HCT116 (cell line): ENCODE data around the gene CNFN. TPM values are rescaled to one million over a fixed set of nuclear protein-coding genes. Genes with fewer than 3 reads are reported as not detected.

Experiments used
- ATAC-seq: fragments of 200-7000 bp; cut with Tn5 transposase; 2 replicates; pipeline ENCODE4 v1.9.1; 2020; ENCODE audit warnings: mild to moderate bottlenecking, moderate library complexity
- BruUV-seq: library from RNA; stranded (reverse); fragments of 400-500 nt; replicated peaks from 2 replicates; lab custom pipeline; 2021; lab: Mats Ljungman, UMichigan
- CTCF ChIA-PET: fragments of 300-600 bp; sonication (Branson Sonifier 250); formaldehyde crosslinking; loops from one replicate; lab custom pipeline; 2021; ENCODE audit warnings: antibody characterized with exemption; lab: Charles Lee
- POLR2A ChIA-PET: fragments of 300-600, 350-600 bp; sonication (Branson Sonifier 250); formaldehyde crosslinking; loops from one replicate; lab custom pipeline; 2021; ENCODE audit warnings: antibody characterized with exemption; lab: Charles Lee
- RAD21 ChIA-PET, 2 experiments: fragments of 300-600 bp; sonication (Branson Sonifier 250); formaldehyde crosslinking; loops; one replicate each; lab custom pipeline; 2023; ENCODE audit warnings: low total read pairs in 2 of 2; ENCODE audit not compliant: uncharacterized antibody in 2 of 2, unreplicated experiment in 2 of 2, low non-redundant PET in 1 of 2; lab: Charles Lee
- DNase-seq: peaks from one replicate; pipeline ENCODE4 v3.0.0-alpha.2; 2010; ENCODE audit warnings: low read depth, low spot score
- H2AFZ ChIP-seq: fragments of 200-600 bp; shearing (Covaris generic), sonication (generic); 2 replicates; pipeline ENCODE4 v1.6.1; 2017; ENCODE audit warnings: low read depth, mixed run types, mixed read lengths, antibody characterized with exemption, low read length; ENCODE audit not compliant: poor library complexity, severe bottlenecking
- H3K27ac ChIP-seq: 2 replicates; pipeline ENCODE4 v1.5.1; 2012; ENCODE audit warnings: low read depth, low read length
- H3K27me3 ChIP-seq: fragments of 200-600 bp; sonication (generic); 2 replicates; pipeline ENCODE4 v1.6.1; 2016; ENCODE audit warnings: mixed run types, low read length, mixed read lengths; ENCODE audit not compliant: insufficient read depth
- H3K36me3 ChIP-seq, 2 experiments: fragments of 200-500 bp in 1 of 2; fragments of 200-600 bp in 1 of 2; sonication (Bioruptor generic) in 1 of 2; sonication (generic) in 1 of 2; 2 replicates each; pipeline versions ENCODE4 v1.5.1 to v1.6.1; 2014 to 2016; ENCODE audit warnings: low read length in 2 of 2, inconsistent platforms in 1 of 2, mixed read lengths in 1 of 2, mixed run types in 1 of 2; ENCODE audit not compliant: insufficient read depth in 2 of 2, control insufficient read depth in 1 of 2
- H3K4me1 ChIP-seq, 2 experiments: fragments of 200-600 bp in 1 of 2; sonication (generic) in 1 of 2; 2 replicates each; pipeline versions ENCODE4 v1.5.1 to v1.6.1; 2012 to 2017; ENCODE audit warnings: low read length in 2 of 2, inconsistent platforms in 1 of 2, mild to moderate bottlenecking in 1 of 2, mixed read lengths in 1 of 2, mixed run types in 1 of 2, moderate library complexity in 1 of 2; ENCODE audit not compliant: insufficient read depth in 2 of 2, control insufficient read depth in 1 of 2
- H3K4me2 ChIP-seq: fragments of 200-600 bp; sonication (generic); 2 replicates; pipeline ENCODE4 v1.6.1; 2017; ENCODE audit warnings: mixed run types, low read length, mixed read lengths
- H3K4me3 ChIP-seq, 2 experiments: fragments of 200-600 bp in 1 of 2; sonication (generic) in 1 of 2; replicated peaks in 1 of 2; 2 replicates each; pipeline ENCODE4 v1.5.1; 2011 to 2016; ENCODE audit warnings: low read length in 2 of 2, control low read depth in 1 of 2, low read depth in 1 of 2, mild to moderate bottlenecking in 1 of 2, mixed read lengths in 1 of 2, mixed run types in 1 of 2
- H3K79me2 ChIP-seq: fragments of 200-600 bp; sonication (generic); 2 replicates; pipeline ENCODE4 v1.6.1; 2017; ENCODE audit warnings: mild to moderate bottlenecking, mixed run types, low read length, moderate library complexity, mixed read lengths; ENCODE audit not compliant: insufficient read depth
- H3K9ac ChIP-seq: fragments of 200-600 bp; sonication (generic); 2 replicates; pipeline ENCODE4 v1.6.1; 2016; ENCODE audit warnings: low read length, mixed read lengths
- H3K9me2 ChIP-seq: fragments of 200-600 bp; sonication (generic), shearing (Covaris generic); 2 replicates; pipeline ENCODE4 v1.6.1; 2017; ENCODE audit warnings: mixed run types, mild to moderate bottlenecking, moderate library complexity; ENCODE audit not compliant: insufficient read depth
- H3K9me3 ChIP-seq, 2 experiments: fragments of 200-500 bp in 1 of 2; fragments of 200-600 bp in 1 of 2; sonication (Bioruptor generic) in 1 of 2; sonication (generic) in 1 of 2; 2 replicates each; pipeline ENCODE4 v1.6.1; 2014 to 2017; ENCODE audit warnings: low read length in 2 of 2, mixed read lengths in 2 of 2, inconsistent platforms in 1 of 2, low read depth in 1 of 2, mild to moderate bottlenecking in 1 of 2, mixed run types in 1 of 2, moderate library complexity in 1 of 2; ENCODE audit not compliant: control insufficient read depth in 1 of 2, insufficient read depth in 1 of 2
- H4K20me1 ChIP-seq: fragments of 200-600 bp; sonication (generic), shearing (Covaris generic); 2 replicates; pipeline ENCODE4 v1.6.1; 2017; ENCODE audit warnings: mixed run types, mild to moderate bottlenecking, moderate library complexity; ENCODE audit not compliant: insufficient read depth
- ATF3 ChIP-seq: IDR thresholded peaks from 2 replicates; pipeline ENCODE4 v1.6.1; 2012
- CTCF ChIP-seq, 3 experiments: fragments of 200-600 bp in 1 of 3; sonication (generic) in 1 of 3; IDR thresholded peaks in 2 of 3; conservative IDR thresholded peaks in 1 of 3; 2 replicates each; pipeline ENCODE4 v1.5.1; 2012 to 2017; ENCODE audit warnings: low read depth in 2 of 3, low read length in 2 of 3, antibody characterized with exemption in 1 of 3, borderline replicate concordance in 1 of 3, control low read depth in 1 of 3, mild to moderate bottlenecking in 1 of 3, mixed read lengths in 1 of 3, mixed run types in 1 of 3, moderate library complexity in 1 of 3; ENCODE audit not compliant: insufficient read depth in 1 of 3
- ELF1 ChIP-seq: IDR thresholded peaks from 2 replicates; pipeline ENCODE4 v1.6.1; 2012; ENCODE audit warnings: low read depth, borderline replicate concordance
- MAX ChIP-seq: IDR thresholded peaks from 2 replicates; pipeline ENCODE4 v1.6.1; 2012
- POLR2A ChIP-seq: IDR thresholded peaks from 2 replicates; pipeline ENCODE4 v1.7.0; 2011; ENCODE audit warnings: borderline replicate concordance; ENCODE audit not compliant: insufficient read depth, insufficient read length; ENCODE audit errors: extremely low read depth
- POLR2AphosphoS5 ChIP-seq: IDR thresholded peaks from 2 replicates; pipeline ENCODE4 v1.6.1; 2011; ENCODE audit warnings: mild to moderate bottlenecking, low read depth, low read length, moderate library complexity
- RAD21 ChIP-seq: IDR thresholded peaks from 2 replicates; pipeline ENCODE4 v1.6.1; 2012; ENCODE audit warnings: low read depth, mild to moderate bottlenecking
- REST ChIP-seq: IDR thresholded peaks from 2 replicates; pipeline ENCODE4 v1.6.1; 2012; ENCODE audit warnings: low read depth
- TCF7L2 ChIP-seq: IDR thresholded peaks from 2 replicates; pipeline ENCODE4 v1.7.0; 2011; ENCODE audit warnings: borderline replicate concordance, inconsistent platforms; ENCODE audit not compliant: insufficient read depth, insufficient read length; ENCODE audit errors: extremely low read depth
- ZBTB33 ChIP-seq: IDR thresholded peaks from 2 replicates; pipeline ENCODE4 v1.6.1; 2011; ENCODE audit warnings: mild to moderate bottlenecking, low read length, moderate library complexity; ENCODE audit not compliant: insufficient replicate concordance; ENCODE audit errors: extremely low read depth
- ZFX ChIP-seq: fragments of 450-650 bp; IDR thresholded peaks from 2 replicates; pipeline ENCODE4 v1.6.1; 2017
- ZNF274 ChIP-seq: fragments of 200-500 bp; sonication (Bioruptor generic); IDR thresholded peaks from 2 replicates; pipeline ENCODE4 v1.6.1; 2014; ENCODE audit warnings: mild to moderate bottlenecking, low read depth, low read length, inconsistent platforms
- intact Hi-C: fragments of 100-400 bp; cut with micrococcal nuclease; formaldehyde crosslinking; loops from 2 replicates; pipeline ENCODE4 v1.10.0; 2022
- total RNA-seq: library from RNA; stranded (reverse); gene quantifications from one replicate; pipeline ENCODE4 v1.2.1, GENCODE V29; 2021; ENCODE audit not compliant: unreplicated experiment

The CNFN gene
- total RNA-seq, 1 experiment from 2014 or later = 13.9 TPM

GRCh38 chr19:42360787-42361544, 29.1 kb downstream of the CNFN start:
- Histone ChIP-seq H3K79me2 (no peaks in the 10 kb centered on the region), H4K20me1 (no peaks in the 10 kb centered on the region), H3K9me3 (peaks cover 9 to 10% of the 10 kb centered on the region in 2 experiments; a peak in 2 of 4 replicates), H2AFZ (no peak overlapping the region), H3K9me2 (no peaks in the 10 kb centered on the region), H3K4me3 (no peak overlapping the region), H3K4me2 (no peak overlapping the region), H3K4me1 (no peaks in the 10 kb centered on the region), H3K27ac (no peak overlapping the region), H3K27me3 (no peaks in the 10 kb centered on the region), H3K36me3 (peaks cover 0 to 11% of the 10 kb centered on the region in 2 experiments; a peak in 2 of 4 replicates), H3K9ac (no peak overlapping the region)
- ChIA-PET RAD21 (no interaction called here), POLR2A (no interaction called here), CTCF (no interaction called here)
- DNase-seq (no peak), ATAC-seq (no peak; the same call in 1 of the 2 replicates)
- BruUV-seq = no TSS peak
- intact Hi-C loops = no loop called here
- TF ChIP-seq RAD21 (no peak), ZNF274 (no peak), ATF3 (no peak), REST (no peak), ELF1 (no peak), TCF7L2 (no peak), MAX (no peak), CTCF (IDR thresholded peaks at IDR 0.05 in 2 of 3, conservative IDR thresholded peaks at IDR 0.05 in 1 of 3; ENCODE audit: borderline replicate concordance in 1 of 3, insufficient read depth in 1 of 3, low read depth in 2 of 3, low read length in 2 of 3) (no peak), ZFX (no peak), ZBTB33 (no peak), POLR2AphosphoS5 (no peak), POLR2A (no peak)
